HCT116 (cell line): Measurements from ENCODE around the gene EIF4ENIF1.

ENCODE experiments used
- EGR1 ChIP-seq: IDR thresholded peaks from 2 replicates; pipeline ENCODE4 v1.6.1; 2012; ENCODE audit warnings: low read depth
- MAX ChIP-seq: IDR thresholded peaks from 2 replicates; pipeline ENCODE4 v1.6.1; 2012
- SP1 ChIP-seq: IDR thresholded peaks from 2 replicates; pipeline ENCODE4 v1.6.1; 2012; ENCODE audit warnings: low read depth
- ZFX ChIP-seq: fragments of 450-650 bp; IDR thresholded peaks from 2 replicates; pipeline ENCODE4 v1.6.1; 2017

DNA sequence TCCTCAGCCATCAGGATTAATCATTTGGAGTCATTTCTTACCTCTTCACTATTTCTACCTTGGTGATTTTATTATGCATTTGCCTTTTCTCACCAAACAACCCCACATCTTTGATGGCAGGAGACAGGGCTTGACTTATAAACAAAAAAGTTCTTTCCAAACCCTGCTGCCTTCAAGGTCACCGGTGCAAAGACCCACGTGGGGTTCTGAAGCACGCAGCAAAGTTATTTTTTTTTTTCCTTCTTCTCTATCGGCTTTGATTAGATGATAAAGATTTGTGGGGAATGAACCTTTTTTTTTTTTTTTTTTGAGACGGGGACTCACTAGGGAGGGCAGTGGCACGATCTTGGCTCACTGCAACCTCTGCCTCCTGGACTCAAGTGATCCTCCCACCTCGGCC, 46.1 kb downstream of the EIF4ENIF1 start:
- no peak for TF ChIP-seq SP1
- TF ChIP-seq ZFX = no peak
- no peak for TF ChIP-seq EGR1
- TF ChIP-seq MAX = no peak
